Measurements from ENCODE around the gene FASN.

DNA sequence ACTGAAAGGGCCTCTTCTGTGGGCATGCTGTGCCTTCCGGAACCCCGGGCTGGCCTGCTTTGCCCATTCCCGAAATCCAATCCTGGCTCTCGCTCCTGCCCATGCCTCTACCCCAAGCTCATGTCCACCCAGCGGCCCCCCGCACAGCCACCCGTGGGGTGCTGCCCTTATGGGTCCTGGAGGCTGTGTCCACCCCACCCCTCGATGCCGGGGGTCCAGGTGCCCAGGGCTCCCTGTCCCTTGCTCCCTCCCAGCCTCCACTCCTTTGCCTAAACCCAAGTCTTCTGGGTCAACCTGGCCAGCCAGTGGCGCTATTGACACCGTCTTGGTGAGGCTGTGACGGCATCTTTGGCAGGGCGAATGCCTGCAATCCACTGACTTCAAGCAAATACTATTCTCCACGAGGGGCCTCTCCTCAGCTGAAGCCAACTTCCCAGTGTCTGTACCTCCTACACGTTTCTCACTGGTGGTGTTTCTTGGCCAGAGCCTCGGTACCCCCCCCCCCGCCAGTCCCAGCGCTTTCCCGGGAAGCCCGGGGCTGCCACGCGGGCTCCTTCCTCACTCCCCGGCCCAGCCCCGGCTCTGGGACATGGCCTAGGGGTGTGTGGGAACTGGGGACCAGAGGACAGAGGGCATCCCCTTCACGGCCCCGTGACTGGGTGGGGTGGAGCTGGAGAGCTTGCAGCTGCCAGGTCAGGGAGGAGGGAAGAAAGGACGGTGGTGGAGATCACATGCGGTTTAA lies 20.2 kb downstream of the FASN start:
- TF ChIP-seq, protein P1, sequence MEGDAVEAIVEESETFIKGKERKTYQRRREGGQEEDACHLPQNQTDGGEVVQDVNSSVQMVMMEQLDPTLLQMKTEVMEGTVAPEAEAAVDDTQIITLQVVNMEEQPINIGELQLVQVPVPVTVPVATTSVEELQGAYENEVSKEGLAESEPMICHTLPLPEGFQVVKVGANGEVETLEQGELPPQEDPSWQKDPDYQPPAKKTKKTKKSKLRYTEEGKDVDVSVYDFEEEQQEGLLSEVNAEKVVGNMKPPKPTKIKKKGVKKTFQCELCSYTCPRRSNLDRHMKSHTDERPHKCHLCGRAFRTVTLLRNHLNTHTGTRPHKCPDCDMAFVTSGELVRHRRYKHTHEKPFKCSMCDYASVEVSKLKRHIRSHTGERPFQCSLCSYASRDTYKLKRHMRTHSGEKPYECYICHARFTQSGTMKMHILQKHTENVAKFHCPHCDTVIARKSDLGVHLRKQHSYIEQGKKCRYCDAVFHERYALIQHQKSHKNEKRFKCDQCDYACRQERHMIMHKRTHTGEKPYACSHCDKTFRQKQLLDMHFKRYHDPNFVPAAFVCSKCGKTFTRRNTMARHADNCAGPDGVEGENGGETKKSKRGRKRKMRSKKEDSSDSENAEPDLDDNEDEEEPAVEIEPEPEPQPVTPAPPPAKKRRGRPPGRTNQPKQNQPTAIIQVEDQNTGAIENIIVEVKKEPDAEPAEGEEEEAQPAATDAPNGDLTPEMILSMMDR (IDR thresholded peaks at IDR 0.05) = no peak
- TF ChIP-seq POLR2AphosphoS2 (conservative IDR thresholded peaks at IDR 0.05; ENCODE audit: low read length) (no peak), MAX (IDR thresholded peaks at IDR 0.05) (no peak), POLR2A (IDR thresholded peaks at IDR 0.05; ENCODE audit: low read length) (no peak), SMC3 (IDR thresholded peaks at IDR 0.05) (no peak), ZFP36 (IDR thresholded peaks at IDR 0.05; ENCODE audit: borderline replicate concordance, partially characterized antibody) (no peak), KDM5A (IDR thresholded peaks at IDR 0.05) (no peak), USF2 (IDR thresholded peaks at IDR 0.05) (no peak), EHMT2 (IDR thresholded peaks at IDR 0.05; ENCODE audit: low read depth) (no peak), REST (IDR thresholded peaks at IDR 0.05) (no peak)

All from A549 (cell line).